NCI-H2081 (cell line): Measurements from ENCODE around the gene GRIA3.
A peak's percentile ranks its signal among the peaks of the same experiment; 100 is the strongest.
"Not testable (repeated sequence)": the region's sequence is repeated elsewhere in the genome, so short reads cannot be mapped to it uniquely, and the experiment has no call there.

ENCODE experiments used
- DNase-seq, 2 experiments: peaks; one replicate each; lab custom pipeline; 2025; lab: John Stamatoyannopoulos, UW

The GRIA3 gene

GRCh38 chrX:123464709-123465108, 280.6 kb downstream of the GRIA3 start:
- no peak for DNase-seq

GRCh38 chrX:123468481-123468880, 284.4 kb downstream of the GRIA3 start:
- no peak for DNase-seq

GRCh38 chrX:123475068-123475724, 291.1 kb downstream of the GRIA3 start:
- no peak for DNase-seq

- peak in 1 of 2 experiments; percentile 18 for DNase-seq
Measured at GRCh38 chrX:123476611-123477219, 292.6 kb downstream of the GRIA3 start.

GRCh38 chrX:123477673-123478072, 293.6 kb downstream of the GRIA3 start:
- no peak for DNase-seq

- no peak for DNase-seq
Measured at GRCh38 chrX:123481913-123482851, 298.1 kb downstream of the GRIA3 start.

GRCh38 chrX:123486297-123486696, 302.2 kb downstream of the GRIA3 start:
- no peak for DNase-seq

GRCh38 chrX:123487236-123487635, 303.2 kb downstream of the GRIA3 start:
- no peak for DNase-seq

- DNase-seq: no peak
Measured at GRCh38 chrX:123487669-123488068, 303.6 kb downstream of the GRIA3 start.

- DNase-seq: no peak
Measured at GRCh38 chrX:123489011-123489410, 304.9 kb downstream of the GRIA3 start.

GRCh38 chrX:123493857-123494256, 309.8 kb downstream of the GRIA3 start:
- no peak for DNase-seq

GRCh38 chrX:123499787-123500186, 315.7 kb downstream of the GRIA3 start:
- DNase-seq: no peak

GRCh38 chrX:123504047-123504446, 320.0 kb downstream of the GRIA3 start:
- no peak for DNase-seq

GRCh38 chrX:123504630-123505270, 320.7 kb downstream of the GRIA3 start:
- DNase-seq: no peak

GRCh38 chrX:123513585-123514278, 329.7 kb downstream of the GRIA3 start:
- DNase-seq: no peak

GRCh38 chrX:123514279-123514640, 330.2 kb downstream of the GRIA3 start:
- DNase-seq: not testable (repeated sequence)

- DNase-seq: no peak
Measured at GRCh38 chrX:123518791-123519190, 334.7 kb downstream of the GRIA3 start.

GRCh38 chrX:123525123-123525725, 341.1 kb downstream of the GRIA3 start:
- no peak for DNase-seq

GRCh38 chrX:123530726-123531125, 346.6 kb downstream of the GRIA3 start:
- DNase-seq: not testable (repeated sequence)
